ENCODE measurements around the gene LRPAP1. TPM values are rescaled to one million over a fixed set of nuclear protein-coding genes. Genes with fewer than 3 reads are reported as not detected.
A peak's percentile ranks its signal among the peaks of the same experiment; 100 is the strongest.
"Not testable (repeated sequence)": the region's sequence is repeated elsewhere in the genome, so short reads cannot be mapped to it uniquely, and the experiment has no call there.

The LRPAP1 gene
- total and polyA plus RNA-seq, 2 experiments from 2014 or later, result 63.0 to 82.5 TPM

DNA sequence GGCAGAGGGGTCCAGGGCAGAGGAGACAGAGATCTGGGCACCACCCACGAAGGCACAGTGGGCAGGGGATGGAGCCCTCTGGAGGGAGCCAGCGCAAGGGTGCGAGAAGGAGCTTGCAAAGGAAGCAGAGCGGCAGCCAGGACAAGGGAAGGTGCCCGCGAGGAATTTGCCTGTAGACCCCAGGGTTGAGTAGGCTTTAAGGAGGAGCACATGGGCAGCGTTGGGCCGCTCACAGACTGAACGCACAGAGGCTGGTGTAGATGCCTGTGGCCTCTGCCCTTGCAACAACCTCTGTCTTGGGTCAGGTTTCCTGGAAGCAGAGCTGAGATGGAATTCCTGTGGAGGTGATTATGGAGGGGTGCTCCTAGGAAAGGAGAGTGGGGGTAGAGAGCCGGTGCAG is 3.6 kb upstream of the LRPAP1 start:
- H4K20me1 ChIP-seq (replicated peaks; ENCODE audit: insufficient read depth); H3K36me3 Mint-ChIP-seq (ENCODE audit: low read depth); H3F3A ChIP-seq (replicated peaks; ENCODE audit: low read depth); ATAC-seq; H2AFZ ChIP-seq; H3K79me2 ChIP-seq (replicated peaks; ENCODE audit: insufficient read depth); H3K4me2 ChIP-seq; H3K36me3 ChIP-seq (ENCODE audit: insufficient read depth); H3K4me3 Mint-ChIP-seq; DNase-seq (ENCODE audit: low spot score); H3K9me2 ChIP-seq (ENCODE audit: insufficient read depth); H3K27ac ChIP-seq (ENCODE audit: low read depth); H3K4me3 ChIP-seq; H3K27ac Mint-ChIP-seq; H3K4me1 ChIP-seq (ENCODE audit: insufficient read depth): not testable (repeated sequence)
- H3K27me3 Mint-ChIP-seq (ENCODE audit: insufficient read depth, low read depth, poor library complexity), result peaks cover 37% of the 10 kb centered on the region
- peaks cover 20% of the 10 kb centered on the region for H3K27me3 ChIP-seq (ENCODE audit: insufficient read depth)
- peaks cover 11% of the 10 kb centered on the region for H3K4me1 Mint-ChIP-seq
- peaks cover 16% of the 10 kb centered on the region for H3K9me3 Mint-ChIP-seq

DNA sequence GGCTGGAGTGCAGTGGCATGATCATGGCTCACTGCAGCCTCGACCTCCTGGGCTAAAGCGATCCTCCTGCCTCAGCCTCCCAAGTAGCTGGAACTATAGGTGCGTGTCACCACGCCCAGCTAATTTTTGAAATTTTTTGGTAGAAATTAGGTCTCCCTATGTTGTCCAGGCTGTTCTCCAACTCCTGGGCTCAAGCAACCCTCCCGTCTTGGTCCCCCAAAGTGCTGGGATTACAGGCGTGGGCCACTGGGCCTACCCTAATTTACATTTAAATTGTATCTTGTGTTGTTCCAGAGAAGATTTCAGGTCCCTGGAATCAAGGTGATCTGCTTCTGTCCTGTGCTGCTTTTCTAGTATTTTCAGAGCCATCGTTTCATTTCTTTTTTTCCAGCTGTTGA is 1.2 kb upstream of the LRPAP1 start:
- Mint-ChIP-seq H3K9me3 (peaks cover 9% of the 10 kb centered on the region), H3K27me3 (ENCODE audit: insufficient read depth, low read depth, poor library complexity) (peaks cover 37% of the 10 kb centered on the region), H3K4me3 (peak overlapping the region; percentile 56), H3K4me1 (peaks cover 19% of the 10 kb centered on the region), H3K36me3 (ENCODE audit: low read depth) (peaks cover 16% of the 10 kb centered on the region), H3K27ac (no peak overlapping the region)
- Histone ChIP-seq H3F3A (replicated peaks; ENCODE audit: low read depth) (no peaks in the 10 kb centered on the region), H3K79me2 (replicated peaks; ENCODE audit: insufficient read depth) (peaks cover 32% of the 10 kb centered on the region), H3K27me3 (ENCODE audit: insufficient read depth) (peaks cover 20% of the 10 kb centered on the region), H4K20me1 (replicated peaks; ENCODE audit: insufficient read depth) (peaks cover 20% of the 10 kb centered on the region), H3K4me1 (ENCODE audit: insufficient read depth) (peaks cover 12% of the 10 kb centered on the region; the same call in 1 of the 2 replicates), H2AFZ (no peak overlapping the region), H3K4me2 (peak overlapping the region; percentile 95; the same call in 1 of the 2 replicates), H3K27ac (ENCODE audit: low read depth) (no peak overlapping the region), H3K36me3 (ENCODE audit: insufficient read depth) (no peaks in the 10 kb centered on the region), H3K4me3 (peak overlapping the region; percentile 91; the same call in 1 of the 2 replicates), H3K9me2 (ENCODE audit: insufficient read depth) (no peaks in the 10 kb centered on the region)
- no peak for DNase-seq (ENCODE audit: low spot score)
- no peak for ATAC-seq
- no peak for TF ChIP-seq CREB1 (CRISPR knock-in tag; IDR thresholded peaks at IDR 0.05; ENCODE audit: low read depth)
- no peak for TF ChIP-seq EZH2phosphoT487 (IDR thresholded peaks at IDR 0.05; ENCODE audit: unreplicated experiment)
- TF ChIP-seq, protein P1, sequence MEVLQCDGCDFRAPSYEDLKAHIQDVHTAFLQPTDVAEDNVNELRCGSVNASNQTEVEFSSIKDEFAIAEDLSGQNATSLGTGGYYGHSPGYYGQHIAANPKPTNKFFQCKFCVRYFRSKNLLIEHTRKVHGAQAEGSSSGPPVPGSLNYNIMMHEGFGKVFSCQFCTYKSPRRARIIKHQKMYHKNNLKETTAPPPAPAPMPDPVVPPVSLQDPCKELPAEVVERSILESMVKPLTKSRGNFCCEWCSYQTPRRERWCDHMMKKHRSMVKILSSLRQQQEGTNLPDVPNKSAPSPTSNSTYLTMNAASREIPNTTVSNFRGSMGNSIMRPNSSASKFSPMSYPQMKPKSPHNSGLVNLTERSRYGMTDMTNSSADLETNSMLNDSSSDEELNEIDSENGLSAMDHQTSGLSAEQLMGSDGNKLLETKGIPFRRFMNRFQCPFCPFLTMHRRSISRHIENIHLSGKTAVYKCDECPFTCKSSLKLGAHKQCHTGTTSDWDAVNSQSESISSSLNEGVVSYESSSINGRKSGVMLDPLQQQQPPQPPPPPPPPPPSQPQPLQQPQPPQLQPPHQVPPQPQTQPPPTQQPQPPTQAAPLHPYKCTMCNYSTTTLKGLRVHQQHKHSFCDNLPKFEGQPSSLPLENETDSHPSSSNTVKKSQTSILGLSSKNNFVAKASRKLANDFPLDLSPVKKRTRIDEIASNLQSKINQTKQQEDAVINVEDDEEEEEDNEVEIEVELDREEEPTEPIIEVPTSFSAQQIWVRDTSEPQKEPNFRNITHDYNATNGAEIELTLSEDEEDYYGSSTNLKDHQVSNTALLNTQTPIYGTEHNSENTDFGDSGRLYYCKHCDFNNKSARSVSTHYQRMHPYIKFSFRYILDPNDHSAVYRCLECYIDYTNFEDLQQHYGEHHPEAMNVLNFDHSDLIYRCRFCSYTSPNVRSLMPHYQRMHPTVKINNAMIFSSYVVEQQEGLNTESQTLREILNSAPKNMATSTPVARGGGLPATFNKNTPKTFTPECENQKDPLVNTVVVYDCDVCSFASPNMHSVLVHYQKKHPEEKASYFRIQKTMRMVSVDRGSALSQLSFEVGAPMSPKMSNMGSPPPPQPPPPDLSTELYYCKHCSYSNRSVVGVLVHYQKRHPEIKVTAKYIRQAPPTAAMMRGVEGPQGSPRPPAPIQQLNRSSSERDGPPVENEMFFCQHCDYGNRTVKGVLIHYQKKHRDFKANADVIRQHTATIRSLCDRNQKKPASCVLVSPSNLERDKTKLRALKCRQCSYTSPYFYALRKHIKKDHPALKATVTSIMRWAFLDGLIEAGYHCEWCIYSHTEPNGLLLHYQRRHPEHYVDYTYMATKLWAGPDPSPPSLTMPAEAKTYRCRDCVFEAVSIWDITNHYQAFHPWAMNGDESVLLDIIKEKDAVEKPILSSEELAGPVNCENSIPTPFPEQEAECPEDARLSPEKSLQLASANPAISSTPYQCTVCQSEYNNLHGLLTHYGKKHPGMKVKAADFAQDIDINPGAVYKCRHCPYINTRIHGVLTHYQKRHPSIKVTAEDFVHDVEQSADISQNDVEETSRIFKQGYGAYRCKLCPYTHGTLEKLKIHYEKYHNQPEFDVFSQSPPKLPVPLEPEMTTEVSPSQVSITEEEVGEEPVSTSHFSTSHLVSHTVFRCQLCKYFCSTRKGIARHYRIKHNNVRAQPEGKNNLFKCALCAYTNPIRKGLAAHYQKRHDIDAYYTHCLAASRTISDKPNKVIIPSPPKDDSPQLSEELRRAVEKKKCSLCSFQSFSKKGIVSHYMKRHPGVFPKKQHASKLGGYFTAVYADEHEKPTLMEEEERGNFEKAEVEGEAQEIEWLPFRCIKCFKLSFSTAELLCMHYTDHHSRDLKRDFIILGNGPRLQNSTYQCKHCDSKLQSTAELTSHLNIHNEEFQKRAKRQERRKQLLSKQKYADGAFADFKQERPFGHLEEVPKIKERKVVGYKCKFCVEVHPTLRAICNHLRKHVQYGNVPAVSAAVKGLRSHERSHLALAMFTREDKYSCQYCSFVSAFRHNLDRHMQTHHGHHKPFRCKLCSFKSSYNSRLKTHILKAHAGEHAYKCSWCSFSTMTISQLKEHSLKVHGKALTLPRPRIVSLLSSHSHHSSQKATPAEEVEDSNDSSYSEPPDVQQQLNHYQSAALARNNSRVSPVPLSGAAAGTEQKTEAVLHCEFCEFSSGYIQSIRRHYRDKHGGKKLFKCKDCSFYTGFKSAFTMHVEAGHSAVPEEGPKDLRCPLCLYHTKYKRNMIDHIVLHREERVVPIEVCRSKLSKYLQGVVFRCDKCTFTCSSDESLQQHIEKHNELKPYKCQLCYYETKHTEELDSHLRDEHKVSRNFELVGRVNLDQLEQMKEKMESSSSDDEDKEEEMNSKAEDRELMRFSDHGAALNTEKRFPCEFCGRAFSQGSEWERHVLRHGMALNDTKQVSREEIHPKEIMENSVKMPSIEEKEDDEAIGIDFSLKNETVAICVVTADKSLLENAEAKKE (CRISPR knock-in tag; IDR thresholded peaks at IDR 0.05), result no peak
- TF ChIP-seq POLR2AphosphoS5 (IDR thresholded peaks at IDR 0.05; ENCODE audit: low read depth), result no peak
- no peak for TF ChIP-seq EZH2 (IDR thresholded peaks at IDR 0.05; ENCODE audit: low read depth, unreplicated experiment)
- TF ChIP-seq, protein P2, sequence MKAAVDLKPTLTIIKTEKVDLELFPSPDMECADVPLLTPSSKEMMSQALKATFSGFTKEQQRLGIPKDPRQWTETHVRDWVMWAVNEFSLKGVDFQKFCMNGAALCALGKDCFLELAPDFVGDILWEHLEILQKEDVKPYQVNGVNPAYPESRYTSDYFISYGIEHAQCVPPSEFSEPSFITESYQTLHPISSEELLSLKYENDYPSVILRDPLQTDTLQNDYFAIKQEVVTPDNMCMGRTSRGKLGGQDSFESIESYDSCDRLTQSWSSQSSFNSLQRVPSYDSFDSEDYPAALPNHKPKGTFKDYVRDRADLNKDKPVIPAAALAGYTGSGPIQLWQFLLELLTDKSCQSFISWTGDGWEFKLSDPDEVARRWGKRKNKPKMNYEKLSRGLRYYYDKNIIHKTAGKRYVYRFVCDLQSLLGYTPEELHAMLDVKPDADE (IDR thresholded peaks at IDR 0.05), result no peak
- no peak for TF ChIP-seq ZNF114 (CRISPR knock-in tag; IDR thresholded peaks at IDR 0.05)
- TF ChIP-seq NANOG (IDR thresholded peaks at IDR 0.05; ENCODE audit: borderline replicate concordance), result no peak
- no peak for TF ChIP-seq REST (IDR thresholded peaks at IDR 0.05; ENCODE audit: unreplicated experiment)
- TF ChIP-seq STAT1 (IDR thresholded peaks at IDR 0.05; ENCODE audit: unreplicated experiment), result no peak
- TF ChIP-seq ZNF331 (CRISPR knock-in tag; IDR thresholded peaks at IDR 0.05; ENCODE audit: low read depth), result no peak
- TF ChIP-seq JUNB (IDR thresholded peaks at IDR 0.05; ENCODE audit: unreplicated experiment), result no peak
